Astrocyte of the hippocampus (primary cell): Measurements from ENCODE around the gene ZNF99.
"Not testable (repeated sequence)": the region's sequence is repeated elsewhere in the genome, so short reads cannot be mapped to it uniquely, and the experiment has no call there.

Experiments
- DNase-seq: peaks from one replicate; pipeline ENCODE4 v3.0.0; 2011; ENCODE audit warnings: low read depth, low spot score

ZNF99 gene

GRCh38 chr19:22783651-22784410 lies at the start of gene ZNF99:
Gene ZNF99 (minus strand): TSS chr19:22784151. CDS start chr19:22784016, 135 bp downstream.
- DNase-seq: peak; percentile 4

GRCh38 chr19:22832031-22832762 lies 48.2 kb upstream of the ZNF99 start, which contains the start of gene ZNF723:
Gene ZNF723 (plus strand): TSS chr19:22832291. CDS start chr19:22832380, 89 bp downstream.
- no peak for DNase-seq

GRCh38 chr19:22831211-22831610 lies 47.3 kb upstream of the ZNF99 start:
- DNase-seq: no peak

- no peak for DNase-seq
These were observed 30.2 kb upstream of the ZNF99 start for GRCh38 chr19:22814124-22814523.

- DNase-seq: no peak
These were observed 23.3 kb upstream of the ZNF99 start for GRCh38 chr19:22807061-22807835.

DNA sequence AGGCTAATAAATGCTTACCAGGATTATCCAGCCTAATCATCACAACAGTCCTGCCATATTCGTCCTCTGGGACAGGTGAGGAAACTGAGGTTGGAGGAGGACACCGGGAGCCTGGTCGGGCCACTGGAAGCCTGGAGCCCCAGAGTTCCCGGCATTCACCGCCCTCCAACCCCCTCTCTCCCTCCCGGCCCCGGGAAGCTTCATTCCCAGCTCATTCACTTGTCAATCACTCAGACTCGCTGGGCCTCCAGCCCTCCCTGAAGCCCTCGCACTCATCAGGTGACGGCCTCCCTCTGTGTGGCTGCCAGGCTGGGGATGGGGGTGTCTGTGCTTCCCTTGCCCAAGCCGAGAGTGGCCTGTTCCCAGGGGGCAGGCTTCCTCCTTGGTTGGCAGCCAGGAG lies 22.5 kb upstream of the ZNF99 start:
- no peak for DNase-seq

GRCh38 chr19:22797040-22797439 lies 13.1 kb upstream of the ZNF99 start:
- no peak for DNase-seq

- DNase-seq: not testable (repeated sequence)
These were observed 8.9 kb upstream of the ZNF99 start for GRCh38 chr19:22792863-22793262.

DNA sequence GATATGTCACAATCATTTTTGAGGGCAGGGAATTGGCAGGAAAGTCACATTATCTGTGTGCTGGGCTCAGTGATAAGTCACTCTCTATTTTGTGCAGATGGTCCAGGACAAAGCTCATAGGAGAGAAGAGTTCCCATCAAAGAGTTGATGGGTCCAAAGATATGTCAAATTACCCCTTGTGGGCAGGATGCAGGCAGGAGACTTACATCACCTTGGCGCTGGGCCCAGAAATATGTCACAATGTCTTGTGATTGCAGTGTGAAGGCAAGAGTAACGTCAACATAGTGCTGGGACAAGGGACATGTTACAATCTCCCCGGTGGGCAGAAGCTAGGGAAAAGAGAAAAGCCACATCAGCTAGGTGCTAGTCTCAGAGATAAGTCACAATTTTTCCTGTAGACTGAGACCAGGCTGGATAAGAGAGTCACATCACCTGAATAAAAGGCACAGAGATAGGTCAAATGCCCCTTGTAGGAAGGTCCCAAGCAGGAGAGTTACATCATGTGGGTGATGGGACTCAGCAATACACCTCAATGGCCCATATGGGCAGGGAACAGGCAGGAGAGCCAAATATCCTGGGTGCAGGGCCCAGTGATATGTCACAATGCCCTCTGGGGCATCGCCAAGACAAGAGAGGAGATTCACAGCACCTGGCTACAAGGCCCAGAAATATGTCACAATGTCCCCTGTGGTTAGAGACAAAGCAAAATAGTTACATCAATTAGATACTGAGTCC lies 47.9 kb downstream of the ZNF99 start:
- no peak for DNase-seq

DNA sequence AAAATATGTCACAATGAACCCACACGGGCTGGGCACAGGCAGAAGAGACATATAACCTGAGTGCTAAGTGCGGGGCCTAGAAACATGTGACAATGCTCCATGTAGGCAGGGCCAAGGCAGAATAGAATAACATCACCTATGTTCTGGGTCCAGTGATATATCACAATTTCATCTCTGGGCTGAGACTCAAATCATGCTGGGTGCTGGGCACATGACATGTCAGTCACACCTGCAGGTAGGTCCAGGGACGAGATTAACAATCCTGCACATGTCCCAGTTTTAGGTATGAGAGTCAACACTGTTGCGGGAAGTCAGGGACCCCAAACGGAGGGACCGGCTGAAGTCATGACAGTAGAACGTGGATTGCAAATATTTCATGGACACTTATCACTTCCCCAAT lies 50.3 kb downstream of the ZNF99 start:
- no peak for DNase-seq

- not testable (repeated sequence) for DNase-seq
These were observed 55.7 kb downstream of the ZNF99 start for GRCh38 chr19:22728214-22728613.

DNA sequence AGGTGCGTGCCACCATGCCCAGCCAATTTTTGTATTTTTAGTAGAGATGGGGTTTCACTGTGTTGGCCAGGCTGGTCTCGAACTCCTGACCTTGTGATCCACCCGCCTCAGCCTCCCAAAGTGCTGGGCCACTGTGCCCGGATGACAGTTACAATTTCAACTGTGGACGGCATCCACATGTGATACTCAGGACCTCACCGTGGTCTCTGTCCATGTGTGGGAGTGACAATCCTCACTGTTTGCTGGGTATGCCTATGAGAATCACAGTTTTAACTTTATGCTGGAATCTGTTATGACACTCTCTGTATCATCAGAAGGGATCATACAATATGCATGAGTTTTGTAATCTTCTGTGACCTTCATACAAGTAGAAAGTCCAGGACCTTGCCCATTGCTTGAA lies 62.4 kb downstream of the ZNF99 start:
- not testable (repeated sequence) for DNase-seq

- no peak for DNase-seq
These were observed 75.0 kb downstream of the ZNF99 start for GRCh38 chr19:22708983-22709382.

- DNase-seq: not testable (repeated sequence)
These were observed 80.9 kb downstream of the ZNF99 start for GRCh38 chr19:22703096-22703495.

GRCh38 chr19:22702661-22703060 lies 81.3 kb downstream of the ZNF99 start:
- DNase-seq: not testable (repeated sequence)
